Tibial artery (tissue), 4 donors: ENCODE results near the gene ENOSF1.

Experiments used
- DNase-seq, 2 donors: peaks; one replicate each; pipeline ENCODE4 v3.0.0-alpha.2; 2019
- H3K27ac ChIP-seq, 2 donors: fragments of 200-600 bp; sonication (generic) in 1 of 2; 1 replicate in 1 of 2; 2 replicates in 1 of 2; pipeline ENCODE4 v1.5.1; 2018 to 2019; ENCODE audit warnings: mild to moderate bottlenecking in 1 of 2
- H3K27me3 ChIP-seq, 2 donors: fragments of 200-600 bp; sonication (generic) in 1 of 2; one replicate each; pipeline versions ENCODE4 v1.5.1 to v1.6.0; 2016 to 2019
- H3K36me3 ChIP-seq, 3 donors: fragments of 200-600 bp; sonication (generic) in 2 of 3; one replicate each; pipeline ENCODE4 v1.5.1; 2016 to 2019; ENCODE audit warnings: mild to moderate bottlenecking in 2 of 3
- H3K4me1 ChIP-seq, 4 donors: fragments of 200-600 bp; sonication (generic) in 2 of 4; 1 replicate in 3 of 4; 2 replicates in 1 of 4; pipeline ENCODE4 v1.5.1; 2016 to 2019
- H3K4me3 ChIP-seq, 2 donors: fragments of 200-600 bp; sonication (generic) in 1 of 2; 1 replicate in 1 of 2; 2 replicates in 1 of 2; pipeline ENCODE4 v1.5.1; 2018 to 2019; ENCODE audit warnings: mild to moderate bottlenecking in 2 of 2
- H3K9me3 ChIP-seq, 3 donors: fragments of 200-600 bp; sonication (generic) in 1 of 3; one replicate each; pipeline ENCODE4 v1.5.1; 2016 to 2019
- CTCF ChIP-seq, 2 experiments: fragments of 200-600 bp in 1 of 2; fragments of 450-650 bp in 1 of 2; IDR thresholded peaks; one replicate each; pipeline ENCODE4 v1.5.1; 2017 to 2019; ENCODE audit warnings: antibody characterized with exemption in 2 of 2, mild to moderate bottlenecking in 1 of 2, moderate library complexity in 1 of 2
- intact Hi-C: fragments of 100-400 bp; cut with DNase I; formaldehyde crosslinking; loops from one replicate; pipeline ENCODE4 v1.15.0; 2023; ENCODE audit warnings: low total_unique reads

ENOSF1 gene

DNA sequence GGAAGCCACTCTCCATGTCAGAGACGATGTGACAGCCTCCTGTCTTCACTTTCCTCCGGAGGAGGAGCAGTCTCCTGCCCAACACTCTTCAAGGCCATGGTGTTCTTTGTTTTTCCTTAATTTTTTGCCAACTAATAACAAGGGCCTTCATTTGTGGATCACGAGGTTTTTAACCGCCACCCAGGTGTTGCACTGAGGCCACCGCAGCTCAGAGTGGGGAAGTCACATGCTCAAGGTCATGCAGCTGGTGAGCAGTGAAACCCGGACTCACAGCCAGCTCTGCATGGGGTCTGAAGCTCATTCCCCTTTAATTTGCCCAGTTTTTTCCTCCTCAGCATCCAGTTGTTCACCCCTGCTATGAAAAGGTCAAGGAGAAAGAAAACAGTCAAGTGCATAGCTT, 19.6 kb downstream of the ENOSF1 start:
- Histone ChIP-seq H3K27ac (no peak overlapping the region), H3K27me3 (no peaks in the 10 kb centered on the region), H3K36me3 (peaks cover 3 to 69% (median 27%) of the 10 kb centered on the region in 3 donors), H3K4me1 (no peaks in the 10 kb centered on the region), H3K4me3 (no peak overlapping the region), H3K9me3 (no peaks in the 10 kb centered on the region)
- DNase-seq, result no peak
- intact Hi-C loops, result no loop called here
- TF ChIP-seq CTCF (IDR thresholded peaks at IDR 0.05), result no peak

DNA sequence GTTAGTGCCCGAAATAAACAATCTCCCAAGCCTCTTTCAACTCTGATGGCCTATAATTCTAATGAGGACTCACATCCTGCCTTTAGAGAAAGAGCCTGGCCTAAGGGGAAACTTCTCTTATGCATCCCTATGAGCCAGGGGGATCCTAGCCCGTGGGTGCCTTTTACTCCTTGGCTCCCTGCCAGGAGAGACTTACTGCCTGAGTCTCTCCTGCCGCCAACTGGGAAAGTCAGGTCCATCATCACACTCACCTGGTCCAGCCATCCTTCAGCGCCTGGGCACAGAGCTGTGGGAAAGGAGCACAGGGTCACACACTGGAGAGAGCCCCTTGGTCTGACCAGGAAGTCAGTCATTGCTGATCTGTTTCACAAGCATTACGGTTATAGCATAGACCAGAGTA, 24.1 kb downstream of the ENOSF1 start:
- H3K36me3 ChIP-seq, result peaks cover 1 to 82% (median 34%) of the 10 kb centered on the region in 3 donors
- no peaks in the 10 kb centered on the region for H3K9me3 ChIP-seq
- no peaks in the 10 kb centered on the region for H3K4me1 ChIP-seq
- intact Hi-C loops, result no loop called here
- TF ChIP-seq CTCF (IDR thresholded peaks at IDR 0.05), result no peak
- no peak overlapping the region for H3K27ac ChIP-seq
- DNase-seq, result no peak
- H3K4me3 ChIP-seq, result no peak overlapping the region
- no peaks in the 10 kb centered on the region for H3K27me3 ChIP-seq

DNA sequence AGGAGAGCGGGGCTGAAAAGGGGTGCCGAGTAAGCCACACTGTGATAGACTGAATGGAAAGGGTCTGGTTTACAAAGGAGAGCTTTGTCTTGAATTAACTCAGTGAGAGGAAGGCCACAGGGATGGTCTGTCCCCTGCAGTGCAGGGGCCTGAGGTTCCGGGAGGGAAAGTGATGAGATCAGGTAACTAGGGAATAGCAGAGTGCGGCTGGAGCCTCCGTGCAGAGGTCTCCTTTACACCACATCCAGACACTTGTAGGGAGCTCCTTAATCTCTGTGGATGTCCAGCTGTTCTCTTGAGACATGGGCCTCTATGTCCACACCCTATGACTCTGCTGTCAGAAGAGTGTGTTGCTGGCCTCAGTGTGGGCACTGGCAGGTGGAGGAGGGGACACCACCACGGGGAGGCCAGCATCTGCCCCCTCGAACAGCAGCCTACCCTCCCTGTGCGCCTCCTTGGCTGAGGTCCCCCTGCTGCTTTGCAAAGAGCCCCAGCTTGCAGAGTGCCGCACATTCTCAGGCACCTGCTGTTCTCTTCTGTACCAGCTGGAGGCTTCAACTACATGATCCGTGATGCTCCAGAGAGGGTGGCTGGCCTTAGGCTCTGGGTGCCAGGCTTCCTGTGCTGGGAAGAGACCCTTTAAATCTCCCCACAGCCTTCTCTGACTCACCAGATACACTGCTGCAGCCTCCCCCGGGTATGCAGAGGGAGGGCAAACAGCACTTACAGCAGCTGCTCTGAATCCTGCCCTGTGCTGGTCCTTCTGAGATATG, 25.9 kb downstream of the ENOSF1 start:
- Histone ChIP-seq H3K27ac (no peak overlapping the region), H3K36me3 (peaks cover 11 to 81% (median 33%) of the 10 kb centered on the region in 3 donors), H3K4me3 (no peak overlapping the region), H3K4me1 (no peaks in the 10 kb centered on the region), H3K9me3 (no peaks in the 10 kb centered on the region), H3K27me3 (no peaks in the 10 kb centered on the region)
- intact Hi-C loops, result no loop called here
- no peak for DNase-seq
- TF ChIP-seq CTCF (IDR thresholded peaks at IDR 0.05), result no peak

- peaks cover 17 to 81% (median 41%) of the 10 kb centered on the region in 3 donors for H3K36me3 ChIP-seq
- intact Hi-C loops, result no loop called here
- H3K4me3 ChIP-seq, result no peak overlapping the region
- H3K9me3 ChIP-seq, result no peaks in the 10 kb centered on the region
- no peak for TF ChIP-seq CTCF (IDR thresholded peaks at IDR 0.05)
- no peak for DNase-seq
- H3K27me3 ChIP-seq, result no peaks in the 10 kb centered on the region
- H3K4me1 ChIP-seq, result no peaks in the 10 kb centered on the region
- no peak overlapping the region for H3K27ac ChIP-seq
These were observed 27.0 kb downstream of the ENOSF1 start for GRCh38 chr18:685438-685837.

DNA sequence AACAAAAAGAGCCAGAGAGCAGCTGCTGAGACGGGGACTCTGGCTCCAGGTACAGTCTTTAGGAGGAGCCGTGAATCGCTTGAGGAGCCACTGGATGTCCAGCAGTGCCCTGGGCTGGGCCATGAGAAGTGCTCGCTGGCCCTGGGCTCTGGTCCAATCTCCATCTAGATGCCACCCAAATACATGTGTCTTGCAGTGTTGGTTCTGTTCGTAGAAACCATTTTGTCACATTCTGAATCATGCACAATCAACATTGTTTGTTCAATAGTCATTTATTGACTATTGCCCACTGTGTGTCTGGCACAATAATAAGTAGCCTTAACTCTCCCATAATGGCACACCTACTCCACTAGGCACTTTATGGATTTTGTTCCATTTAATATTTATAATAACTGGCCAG, 28.9 kb downstream of the ENOSF1 start:
- Histone ChIP-seq H3K27me3 (no peaks in the 10 kb centered on the region), H3K36me3 (peaks cover 17 to 90% (median 41%) of the 10 kb centered on the region in 3 donors), H3K9me3 (no peaks in the 10 kb centered on the region), H3K27ac (no peak overlapping the region), H3K4me1 (no peaks in the 10 kb centered on the region), H3K4me3 (no peak overlapping the region)
- intact Hi-C loops, result no loop called here
- no peak for TF ChIP-seq CTCF (IDR thresholded peaks at IDR 0.05)
- no peak for DNase-seq
